Measurements from ENCODE around the gene SF1. TPM values are rescaled to one million over a fixed set of nuclear protein-coding genes. Genes with fewer than 3 reads are reported as not detected.

The SF1 gene
- polyA plus RNA-seq, 1 of the 3 experiments (the other 2 are of a cell fraction): 66.3 TPM

DNA sequence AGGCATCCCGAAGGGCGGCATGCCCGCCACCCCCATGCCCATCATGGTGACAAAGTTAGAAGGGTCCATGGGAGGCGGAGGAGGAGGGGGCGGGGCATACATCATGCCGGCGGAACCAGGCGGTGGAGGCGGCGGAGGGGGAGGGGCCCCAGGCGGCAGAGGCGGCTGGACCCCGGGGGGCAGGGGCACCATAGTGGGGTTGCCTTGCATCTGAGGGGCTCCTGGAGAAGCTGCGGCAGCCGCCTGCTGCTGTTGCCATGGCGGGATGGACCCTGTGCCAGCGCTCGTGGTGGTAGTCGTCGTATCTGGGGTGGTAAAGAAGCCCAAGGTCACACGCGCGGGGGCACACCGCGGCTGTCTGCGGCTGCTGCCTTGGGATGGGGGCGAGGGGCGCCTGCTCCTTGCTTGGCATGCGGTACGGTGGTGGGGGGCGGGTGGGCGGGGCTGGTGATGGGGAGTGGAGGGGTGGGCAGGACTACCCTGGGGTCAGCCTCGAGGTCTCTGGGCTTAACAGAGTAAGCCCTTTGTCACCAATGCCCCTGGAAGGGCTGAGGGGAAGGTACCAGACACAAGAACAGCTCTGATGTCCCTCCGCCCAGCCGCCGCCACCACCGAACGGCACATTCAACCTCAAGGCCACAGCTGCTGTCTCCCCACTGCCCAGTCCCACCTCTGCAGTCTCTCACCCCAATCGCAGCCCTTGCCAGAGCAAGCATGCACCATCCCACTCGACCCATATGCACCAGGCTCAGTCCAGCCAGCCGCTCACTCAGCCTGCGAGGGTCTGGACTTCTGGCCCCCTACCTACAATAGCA is 12.3 kb downstream of the SF1 start:
- Histone ChIP-seq H3K9ac (no peak overlapping the region), H3K27me3 (ENCODE audit: insufficient read depth) (no peaks in the 10 kb centered on the region), H3K4me3 (ENCODE audit: low read depth in 2 of 2, low read length in 1 of 2) (no peak overlapping the region), H3K4me1 (ENCODE audit: control insufficient read depth in 1 of 2, insufficient read depth in 2 of 2, low read depth in 1 of 2, low read length in 1 of 2) (peaks cover 11 to 19% of the 10 kb centered on the region in 2 experiments; a peak in 3 of 4 replicates), H3K9me3 (no peaks in the 10 kb centered on the region), H3K4me2 (no peak overlapping the region), H3K9me2 (no peaks in the 10 kb centered on the region), H3K27ac (ENCODE audit: low read depth in 2 of 2, low read length in 1 of 2) (no peak overlapping the region), H2AFZ (ENCODE audit: low read depth) (no peak overlapping the region), H3K36me3 (replicated peaks in 1 of 2; ENCODE audit: control insufficient read depth in 1 of 2, insufficient read depth in 2 of 2, low read length in 1 of 2) (peaks cover 64 to 84% of the 10 kb centered on the region in 2 experiments), H3F3A (replicated peaks; ENCODE audit: insufficient read depth) (peaks cover 59% of the 10 kb centered on the region), H4K20me1 (ENCODE audit: insufficient read depth) (peaks cover 74% of the 10 kb centered on the region), H3K79me2 (ENCODE audit: insufficient read depth) (peaks cover 46% of the 10 kb centered on the region; the same call in 1 of the 2 replicates)
- WGBS (ENCODE audit: low lambda C conversion rate): 98% methylated on average over 26 of the region's 42 CpGs
- POLR2A ChIA-PET: no interaction called here
- TF ChIP-seq, protein P1, sequence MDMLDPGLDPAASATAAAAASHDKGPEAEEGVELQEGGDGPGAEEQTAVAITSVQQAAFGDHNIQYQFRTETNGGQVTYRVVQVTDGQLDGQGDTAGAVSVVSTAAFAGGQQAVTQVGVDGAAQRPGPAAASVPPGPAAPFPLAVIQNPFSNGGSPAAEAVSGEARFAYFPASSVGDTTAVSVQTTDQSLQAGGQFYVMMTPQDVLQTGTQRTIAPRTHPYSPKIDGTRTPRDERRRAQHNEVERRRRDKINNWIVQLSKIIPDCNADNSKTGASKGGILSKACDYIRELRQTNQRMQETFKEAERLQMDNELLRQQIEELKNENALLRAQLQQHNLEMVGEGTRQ (IDR thresholded peaks at IDR 0.05; ENCODE audit: borderline replicate concordance, low read depth, low read length): no peak
- no peak for TF ChIP-seq TCF12 (IDR thresholded peaks at IDR 0.05)
- TF ChIP-seq EZH2phosphoT487 (IDR thresholded peaks at IDR 0.05; ENCODE audit: borderline replicate concordance, low read depth): no peak
- TF ChIP-seq MXI1 (IDR thresholded peaks at IDR 0.05; ENCODE audit: low read depth, low read length): no peak
- TF ChIP-seq YY1 (IDR thresholded peaks at IDR 0.05; ENCODE audit: low read depth): no peak
- no peak for TF ChIP-seq SMC3 (IDR thresholded peaks at IDR 0.05; ENCODE audit: low read depth, low read length)
- TF ChIP-seq MEF2A (IDR thresholded peaks at IDR 0.05; ENCODE audit: borderline replicate concordance, low read depth): no peak
- TF ChIP-seq EP300 (IDR thresholded peaks at IDR 0.05; ENCODE audit: borderline replicate concordance in 1 of 2, low read depth in 1 of 2, low read length in 1 of 2): no peak
- no peak for TF ChIP-seq TAF1 (IDR thresholded peaks at IDR 0.05; ENCODE audit: borderline replicate concordance, low read depth, low read length)
- no peak for TF ChIP-seq CHD2 (IDR thresholded peaks at IDR 0.05; ENCODE audit: low read length, partially characterized antibody)
- TF ChIP-seq NRF1 (IDR thresholded peaks at IDR 0.05; ENCODE audit: low read depth, low read length): no peak
- TF ChIP-seq, protein P2, sequence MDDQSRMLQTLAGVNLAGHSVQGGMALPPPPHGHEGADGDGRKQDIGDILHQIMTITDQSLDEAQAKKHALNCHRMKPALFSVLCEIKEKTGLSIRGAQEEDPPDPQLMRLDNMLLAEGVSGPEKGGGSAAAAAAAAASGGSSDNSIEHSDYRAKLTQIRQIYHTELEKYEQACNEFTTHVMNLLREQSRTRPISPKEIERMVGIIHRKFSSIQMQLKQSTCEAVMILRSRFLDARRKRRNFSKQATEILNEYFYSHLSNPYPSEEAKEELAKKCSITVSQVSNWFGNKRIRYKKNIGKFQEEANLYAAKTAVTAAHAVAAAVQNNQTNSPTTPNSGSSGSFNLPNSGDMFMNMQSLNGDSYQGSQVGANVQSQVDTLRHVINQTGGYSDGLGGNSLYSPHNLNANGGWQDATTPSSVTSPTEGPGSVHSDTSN (IDR thresholded peaks at IDR 0.05): no peak
- CTCF ChIA-PET: interaction anchor here (0.6 to 4.4 kb wide), 3 partner anchors 9 to 21 kb away, joined by 3 to 47 read pairs (median 5); partner anchors contain the start of gene SF1
- peak; percentile 47 for DNase-seq

DNA sequence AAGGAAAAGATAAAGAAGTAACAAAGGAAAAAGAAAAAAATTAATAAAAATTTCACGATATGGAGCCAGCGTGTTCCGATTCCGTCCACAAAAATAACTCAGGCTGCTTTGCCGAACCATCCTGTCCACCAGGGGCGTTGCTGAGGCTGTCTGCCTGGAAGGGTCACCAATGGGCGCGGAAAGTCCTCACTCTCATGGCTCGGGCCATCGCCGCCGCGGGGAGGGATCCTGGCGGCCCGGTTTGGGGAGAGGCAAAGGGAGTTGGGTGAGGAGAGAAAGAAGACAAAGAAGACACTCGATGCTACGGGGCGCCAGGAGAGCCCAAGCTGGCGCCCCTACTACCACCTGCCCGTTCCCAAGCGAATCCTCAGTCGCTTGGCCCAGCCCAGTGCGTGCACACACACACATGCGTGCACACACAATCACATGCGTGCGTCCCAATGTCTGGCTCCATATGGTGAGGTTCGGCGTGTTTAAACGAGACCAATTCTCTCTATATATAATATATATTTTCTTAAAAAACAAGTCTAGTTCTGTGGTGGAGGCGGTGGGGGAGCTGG is 13.0 kb downstream of the SF1 start:
- no peaks in the 10 kb centered on the region for H3K9me3 ChIP-seq
- WGBS (ENCODE audit: low lambda C conversion rate): 93% methylated on average over 30 of the region's 30 CpGs
- no peak overlapping the region for H3K9ac ChIP-seq
- DNase-seq: peak; percentile 44
- no peak overlapping the region; a peak in 1 of 4 replicates for H3K27ac ChIP-seq (ENCODE audit: low read depth in 2 of 2, low read length in 1 of 2)
- H3K4me3 ChIP-seq (ENCODE audit: low read depth in 2 of 2, low read length in 1 of 2): no peak overlapping the region
- ChIA-PET POLR2A (no interaction called here), CTCF (interaction anchor here (0.6 to 4.4 kb wide), 4 partner anchors 8 to 21 kb away, joined by 3 to 47 read pairs (median 7); partner anchors contain the start of genes RASGRP2 and SF1)
- no peak for TF ChIP-seq CHD2 (IDR thresholded peaks at IDR 0.05; ENCODE audit: low read length, partially characterized antibody)
- TF ChIP-seq, protein P3, sequence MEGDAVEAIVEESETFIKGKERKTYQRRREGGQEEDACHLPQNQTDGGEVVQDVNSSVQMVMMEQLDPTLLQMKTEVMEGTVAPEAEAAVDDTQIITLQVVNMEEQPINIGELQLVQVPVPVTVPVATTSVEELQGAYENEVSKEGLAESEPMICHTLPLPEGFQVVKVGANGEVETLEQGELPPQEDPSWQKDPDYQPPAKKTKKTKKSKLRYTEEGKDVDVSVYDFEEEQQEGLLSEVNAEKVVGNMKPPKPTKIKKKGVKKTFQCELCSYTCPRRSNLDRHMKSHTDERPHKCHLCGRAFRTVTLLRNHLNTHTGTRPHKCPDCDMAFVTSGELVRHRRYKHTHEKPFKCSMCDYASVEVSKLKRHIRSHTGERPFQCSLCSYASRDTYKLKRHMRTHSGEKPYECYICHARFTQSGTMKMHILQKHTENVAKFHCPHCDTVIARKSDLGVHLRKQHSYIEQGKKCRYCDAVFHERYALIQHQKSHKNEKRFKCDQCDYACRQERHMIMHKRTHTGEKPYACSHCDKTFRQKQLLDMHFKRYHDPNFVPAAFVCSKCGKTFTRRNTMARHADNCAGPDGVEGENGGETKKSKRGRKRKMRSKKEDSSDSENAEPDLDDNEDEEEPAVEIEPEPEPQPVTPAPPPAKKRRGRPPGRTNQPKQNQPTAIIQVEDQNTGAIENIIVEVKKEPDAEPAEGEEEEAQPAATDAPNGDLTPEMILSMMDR (IDR thresholded peaks at IDR 0.05): peak; percentile 26; the same call in 1 of the 2 replicates
- H4K20me1 ChIP-seq (ENCODE audit: insufficient read depth): peaks cover 67% of the 10 kb centered on the region
- H3K36me3 ChIP-seq (replicated peaks in 1 of 2; ENCODE audit: control insufficient read depth in 1 of 2, insufficient read depth in 2 of 2, low read length in 1 of 2): peaks cover 57 to 77% of the 10 kb centered on the region in 2 experiments
- peaks cover 14 to 19% of the 10 kb centered on the region in 2 experiments; a peak in 3 of 4 replicates for H3K4me1 ChIP-seq (ENCODE audit: control insufficient read depth in 1 of 2, insufficient read depth in 2 of 2, low read depth in 1 of 2, low read length in 1 of 2)
- H3F3A ChIP-seq (replicated peaks; ENCODE audit: insufficient read depth): peaks cover 60% of the 10 kb centered on the region
- H3K4me2 ChIP-seq: no peak overlapping the region
- H3K79me2 ChIP-seq (ENCODE audit: insufficient read depth): peaks cover 39% of the 10 kb centered on the region; the same call in 1 of the 2 replicates
- H2AFZ ChIP-seq (ENCODE audit: low read depth): no peak overlapping the region
- no peaks in the 10 kb centered on the region for H3K27me3 ChIP-seq (ENCODE audit: insufficient read depth)
- no peaks in the 10 kb centered on the region for H3K9me2 ChIP-seq

Data from SK-N-SH (cell line).